ENCODE measurements around the gene PXMP4.

The PXMP4 gene

GRCh38 chr20:33653218-33653899 lies 66.8 kb downstream of the PXMP4 start (continued):
- TF ChIP-seq ZNF394 (tag by site-specific recombination; IDR thresholded peaks at IDR 0.05; ENCODE audit: borderline replicate concordance) (no peak), ZBTB49 (tag by site-specific recombination; IDR thresholded peaks at IDR 0.05; ENCODE audit: low read depth) (no peak)

Measured in HEK293 (cell line).